LNCAP (cell line): ENCODE measurements around the gene CYP39A1.

Experiments used
- CTCF ChIP-seq: fragments of 450-650 bp; IDR thresholded peaks from 2 replicates; pipeline ENCODE4 v1.5.1; 2017; ENCODE audit warnings: mild to moderate bottlenecking

Gene CYP39A1

GRCh38 chr6:46661483-46661882, 8.9 kb upstream of the CYP39A1 start:
- TF ChIP-seq CTCF = no peak

GRCh38 chr6:46657642-46658041, 5.0 kb upstream of the CYP39A1 start:
- no peak for TF ChIP-seq CTCF

GRCh38 chr6:46655803-46656202, 3.2 kb upstream of the CYP39A1 start:
- peak; percentile 32; the same call in 1 of the 2 replicates for TF ChIP-seq CTCF

- TF ChIP-seq CTCF = no peak
These were observed 999 bp upstream of the CYP39A1 start for GRCh38 chr6:46653439-46654195.

GRCh38 chr6:46652232-46652602, 401 bp downstream of the CYP39A1 start:
- TF ChIP-seq CTCF = no peak

GRCh38 chr6:46651816-46652215, 802 bp downstream of the CYP39A1 start:
- no peak for TF ChIP-seq CTCF

GRCh38 chr6:46651006-46651405, 1.6 kb downstream of the CYP39A1 start:
- TF ChIP-seq CTCF = no peak
